GM19238 (cell line): ENCODE data around the gene HPCA.

Source experiments
- DNase-seq: peaks from one replicate; pipeline ENCODE4 v3.0.0; 2011; ENCODE audit warnings: low spot score; ENCODE audit not compliant: insufficient read length

Gene HPCA

DNA sequence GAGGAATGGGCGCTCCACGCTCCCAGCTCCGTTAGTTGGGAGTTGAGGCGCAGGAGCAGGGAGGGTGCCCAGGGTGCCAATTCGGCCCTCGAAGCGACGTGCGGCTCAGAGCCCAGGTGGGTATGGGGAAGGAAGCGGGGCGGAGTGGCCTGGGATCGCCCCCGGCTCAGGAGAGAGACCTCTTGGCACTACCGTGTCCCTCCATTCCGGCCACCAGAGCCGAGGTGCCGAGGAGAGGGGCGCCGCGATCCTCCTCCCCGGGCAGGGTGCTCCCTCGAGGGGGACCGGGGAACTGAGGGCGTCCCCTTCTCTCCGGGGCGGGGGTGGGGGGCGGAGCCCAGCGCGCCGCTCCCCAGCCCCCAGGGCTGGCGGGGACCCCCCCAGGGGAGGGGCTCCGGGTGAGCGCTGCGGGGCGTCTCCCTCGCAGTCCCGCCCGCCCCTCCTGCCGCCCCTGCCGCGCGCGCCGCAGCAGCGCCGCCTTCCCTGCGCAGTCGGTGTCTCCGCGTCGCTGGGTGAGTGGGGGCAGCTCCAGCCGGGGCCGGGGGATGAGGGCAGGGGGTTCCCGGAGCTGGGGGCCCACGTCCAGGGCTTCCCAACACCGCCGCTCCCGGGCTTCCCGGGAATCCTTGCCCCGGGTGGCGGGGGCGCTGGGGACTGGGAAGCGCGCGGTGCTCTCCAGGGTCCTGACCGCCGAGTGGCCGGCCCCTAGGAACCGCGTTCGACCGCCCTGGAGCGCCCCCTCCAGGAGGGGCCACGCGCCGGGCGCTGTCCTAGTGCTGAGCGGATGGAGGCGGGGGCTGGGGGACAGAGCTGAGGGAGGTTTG, at the start of gene HPCA:
HPCA (plus strand) TSS at position 488 of the 824 bp plus-strand sequence. CDS start 2,408 bp downstream, outside the sequence.
- DNase-seq: no peak

DNA sequence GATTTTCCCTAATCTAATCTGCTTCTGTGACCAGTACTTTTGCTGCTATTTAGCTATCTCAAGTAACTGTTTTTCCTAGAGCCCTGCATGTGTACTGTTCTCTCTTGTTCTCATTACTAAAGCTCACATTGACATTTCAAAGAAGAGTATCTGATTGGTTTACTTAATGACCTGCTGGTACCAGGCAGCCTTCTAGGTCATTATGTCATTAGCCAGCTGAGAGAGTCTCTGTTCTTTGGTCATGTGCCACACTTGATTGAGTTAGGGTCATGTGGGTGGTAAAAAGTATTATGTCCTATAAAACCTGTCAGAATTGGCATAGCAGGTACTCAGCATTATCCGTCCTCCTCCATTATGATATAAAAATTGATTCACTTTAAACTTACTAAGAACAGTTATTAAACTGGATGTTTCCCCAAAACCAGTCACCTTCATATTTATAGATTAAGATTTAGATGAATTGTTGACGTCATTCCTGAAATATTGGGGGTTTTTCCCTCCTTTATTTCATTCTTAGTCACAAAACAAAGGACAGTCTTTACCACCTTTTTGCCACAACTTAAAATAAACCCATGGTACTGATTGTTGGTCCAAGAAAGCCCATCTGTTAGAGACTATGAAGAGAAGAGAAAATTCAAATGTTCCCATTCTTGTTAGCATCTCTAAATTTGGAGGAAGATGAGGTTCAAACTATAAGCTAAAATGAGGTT, 37.8 kb upstream of the HPCA start:
- no peak for DNase-seq

DNA sequence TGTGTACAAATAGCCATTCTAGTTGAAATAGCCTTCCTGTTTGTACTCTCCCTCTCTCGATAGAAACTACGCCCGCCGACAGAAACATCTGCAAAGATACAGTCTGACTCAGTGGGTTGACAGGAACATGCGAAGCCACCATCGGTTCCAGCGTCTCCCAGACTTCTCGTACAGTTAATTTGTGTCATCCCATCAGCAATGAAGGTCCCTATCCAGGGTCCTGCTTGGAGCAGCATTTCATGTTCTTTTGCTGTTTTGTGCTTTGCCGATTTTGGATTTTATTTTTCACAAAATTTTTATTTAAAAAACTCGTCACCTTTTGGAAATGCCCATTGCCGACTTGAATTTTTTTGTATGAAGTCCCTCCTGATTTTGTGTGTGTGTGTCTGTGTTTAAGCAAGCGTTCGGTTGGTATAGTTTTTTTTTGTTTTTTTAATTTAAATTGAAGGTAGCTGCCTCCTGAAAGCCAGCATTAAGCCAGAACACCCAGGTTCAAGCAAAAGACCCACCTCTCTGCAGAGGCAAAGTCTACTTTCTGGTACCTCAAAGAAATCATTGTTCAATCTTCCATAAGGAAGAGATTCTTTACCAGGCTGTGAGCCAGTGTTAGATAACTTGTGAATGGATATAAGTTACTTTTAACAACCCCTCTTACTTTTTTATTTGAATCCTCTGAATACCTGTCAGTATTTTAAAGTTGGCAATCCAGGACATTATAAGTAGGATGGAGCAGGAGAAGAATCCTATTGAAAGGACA, 30.3 kb upstream of the HPCA start:
- DNase-seq: no peak

DNA sequence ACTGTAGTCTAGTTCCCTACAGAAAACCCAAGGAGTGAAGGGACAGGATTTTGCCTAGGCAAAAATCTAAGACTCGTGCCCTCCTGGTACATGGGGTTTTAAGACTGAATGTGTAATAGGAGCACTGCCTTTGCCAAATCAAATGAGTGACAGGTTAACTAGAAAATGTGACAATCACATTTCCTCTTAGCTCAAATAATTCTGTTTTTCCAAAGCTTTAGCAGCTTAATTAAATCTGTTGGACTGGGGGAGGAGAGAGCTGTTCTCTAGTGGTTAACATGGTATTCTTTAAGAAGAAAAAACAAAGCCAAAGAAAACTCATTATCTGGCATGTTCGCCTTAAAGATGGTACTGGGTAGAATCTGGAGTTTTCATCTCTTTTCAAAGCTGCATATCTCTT, 28.2 kb upstream of the HPCA start:
- no peak for DNase-seq

DNA sequence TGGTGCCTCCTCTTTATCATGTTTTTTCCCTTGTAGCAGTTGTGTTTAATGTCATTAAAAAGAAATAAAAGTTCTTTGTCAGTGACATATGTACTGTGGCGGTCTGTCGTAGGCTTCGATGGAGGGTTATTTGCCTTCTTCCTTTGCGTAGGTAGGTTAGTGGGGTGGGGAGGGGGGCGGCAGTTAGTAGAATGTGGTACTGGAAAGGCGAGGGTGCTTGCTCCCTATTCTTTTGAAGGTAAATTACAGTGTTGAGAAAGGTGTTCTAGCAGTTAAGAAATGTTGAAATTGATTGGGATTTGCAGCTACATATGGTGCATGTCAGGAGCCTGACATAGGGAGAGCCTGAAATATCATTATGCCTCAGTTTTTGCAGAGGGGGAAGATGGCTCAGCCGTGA, 27.5 kb upstream of the HPCA start:
- no peak for DNase-seq

DNA sequence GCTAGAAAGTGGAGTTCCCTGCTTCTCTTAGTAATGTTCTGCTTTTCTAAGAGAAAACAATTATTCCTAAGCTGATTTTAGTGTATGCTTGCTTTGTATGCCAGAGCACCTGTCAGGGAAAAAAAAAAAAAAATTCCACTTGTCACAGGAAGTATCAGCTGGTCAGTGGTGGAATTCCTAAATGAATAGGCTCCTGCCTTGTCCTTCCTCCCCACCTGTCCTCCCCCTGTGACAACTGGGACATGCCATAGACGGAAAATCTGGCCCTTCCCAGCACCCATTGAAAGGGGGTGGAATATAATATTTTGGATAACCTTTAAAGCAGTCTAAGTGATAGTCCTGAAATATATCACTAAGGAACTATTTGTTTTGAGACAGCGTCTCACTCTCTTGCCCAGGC, 26.4 kb upstream of the HPCA start:
- DNase-seq: no peak

DNA sequence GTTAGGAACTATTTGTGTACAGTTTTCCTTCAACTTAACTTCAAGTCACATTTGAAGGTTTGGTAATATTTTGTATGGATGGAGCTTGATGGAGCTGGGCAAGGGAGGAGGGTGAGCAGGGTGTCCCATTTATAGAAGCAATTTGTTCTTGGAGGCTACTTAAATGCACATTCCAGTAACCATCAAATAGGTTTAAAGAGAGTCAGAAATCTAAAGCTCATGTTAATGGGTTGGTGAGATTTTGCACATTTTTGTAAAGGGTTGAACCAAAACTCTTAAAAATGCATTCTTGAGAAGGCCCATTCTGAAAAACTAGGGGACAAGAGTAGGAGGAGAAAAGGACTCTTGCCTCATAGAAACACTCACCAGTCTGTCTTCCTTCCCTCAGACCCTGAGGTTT, 25.7 kb upstream of the HPCA start:
- DNase-seq: no peak

DNA sequence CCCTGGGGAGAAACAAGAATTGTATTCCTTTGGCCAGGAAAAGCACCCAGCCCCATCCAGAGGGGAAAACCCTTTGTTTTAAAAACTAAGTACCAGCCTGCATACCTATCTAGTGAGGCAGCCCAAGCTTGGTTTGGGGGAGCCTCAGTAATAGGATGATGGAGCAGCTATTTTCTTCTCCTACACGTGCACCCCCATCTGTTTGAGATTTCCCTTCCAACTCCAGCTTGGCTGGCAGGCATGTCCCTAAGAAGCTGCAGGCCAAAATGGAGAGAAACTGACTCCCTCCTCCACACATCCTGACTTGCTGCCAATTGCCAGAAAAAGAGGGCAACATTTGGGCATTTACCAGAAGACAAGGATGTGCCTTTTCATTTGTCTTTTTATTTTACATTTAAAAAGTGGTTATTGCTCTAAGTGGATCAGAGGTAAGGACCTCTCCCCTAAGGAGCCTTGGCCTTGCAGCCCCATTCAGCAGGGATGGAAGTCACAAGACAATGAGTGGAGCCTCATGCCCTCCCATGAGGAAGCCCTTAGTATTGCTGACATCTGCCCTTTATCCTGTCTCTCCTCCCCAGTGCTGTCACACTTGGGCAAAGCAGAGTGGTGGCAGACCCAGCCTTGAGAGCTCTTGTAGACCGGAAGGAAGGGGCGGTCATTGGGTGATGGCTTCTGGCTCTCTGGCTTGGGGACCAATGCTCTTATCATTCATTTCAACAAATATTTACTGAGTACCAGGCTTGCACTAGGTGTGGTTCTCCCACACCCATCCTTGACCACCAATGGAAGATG, 24.2 kb upstream of the HPCA start:
- DNase-seq: no peak

DNA sequence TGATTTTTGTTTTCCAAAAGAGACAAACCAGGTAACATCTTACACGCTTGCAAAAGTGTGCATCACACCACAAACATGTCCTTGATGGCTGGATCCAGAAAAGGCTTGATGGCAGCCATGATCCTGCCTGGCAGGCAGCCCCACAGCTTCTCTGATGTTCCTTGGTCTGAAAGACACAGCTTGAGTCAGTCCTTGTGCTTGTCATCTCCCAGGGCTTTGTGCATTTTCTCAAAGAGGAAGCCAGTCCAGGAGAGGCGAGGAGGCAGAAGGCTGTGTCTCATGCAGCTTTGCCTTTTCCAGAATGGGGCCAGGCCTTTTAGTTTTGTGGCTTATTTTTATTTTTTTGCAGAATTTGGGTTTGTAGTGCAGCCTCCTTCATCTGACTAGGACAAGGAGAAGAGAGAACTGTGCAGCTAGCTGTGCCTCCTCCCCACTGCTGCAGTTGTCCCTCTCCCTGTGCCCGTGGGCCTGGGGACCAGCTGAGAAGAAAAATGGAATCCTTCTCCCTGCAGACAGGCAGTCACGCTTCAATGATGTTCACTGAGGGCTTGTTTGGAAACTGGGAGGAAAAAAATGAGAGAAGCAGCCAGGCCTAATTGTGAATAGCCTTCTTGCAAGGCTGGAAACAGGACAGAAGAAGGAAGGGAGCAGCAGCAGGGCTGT, 22.9 kb upstream of the HPCA start:
- DNase-seq: no peak

DNA sequence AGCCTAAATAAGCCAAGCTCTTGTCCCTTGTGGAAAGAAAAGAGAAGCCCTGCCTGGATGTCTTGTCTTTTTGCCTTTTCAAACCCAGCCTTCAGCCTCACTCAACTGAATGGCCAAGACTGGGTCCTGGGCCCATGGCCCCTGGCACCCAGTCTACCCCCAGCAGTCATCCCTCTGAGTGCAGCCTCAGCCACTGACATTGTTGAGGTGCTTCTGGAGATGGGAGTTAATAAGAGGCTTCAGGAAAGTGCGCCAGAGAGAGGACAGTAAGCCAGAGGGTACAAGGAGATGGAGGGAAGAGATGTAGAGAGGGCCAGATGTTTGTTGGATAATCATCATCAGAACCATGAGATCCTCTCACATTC, 22.4 kb upstream of the HPCA start:
- DNase-seq: no peak

DNA sequence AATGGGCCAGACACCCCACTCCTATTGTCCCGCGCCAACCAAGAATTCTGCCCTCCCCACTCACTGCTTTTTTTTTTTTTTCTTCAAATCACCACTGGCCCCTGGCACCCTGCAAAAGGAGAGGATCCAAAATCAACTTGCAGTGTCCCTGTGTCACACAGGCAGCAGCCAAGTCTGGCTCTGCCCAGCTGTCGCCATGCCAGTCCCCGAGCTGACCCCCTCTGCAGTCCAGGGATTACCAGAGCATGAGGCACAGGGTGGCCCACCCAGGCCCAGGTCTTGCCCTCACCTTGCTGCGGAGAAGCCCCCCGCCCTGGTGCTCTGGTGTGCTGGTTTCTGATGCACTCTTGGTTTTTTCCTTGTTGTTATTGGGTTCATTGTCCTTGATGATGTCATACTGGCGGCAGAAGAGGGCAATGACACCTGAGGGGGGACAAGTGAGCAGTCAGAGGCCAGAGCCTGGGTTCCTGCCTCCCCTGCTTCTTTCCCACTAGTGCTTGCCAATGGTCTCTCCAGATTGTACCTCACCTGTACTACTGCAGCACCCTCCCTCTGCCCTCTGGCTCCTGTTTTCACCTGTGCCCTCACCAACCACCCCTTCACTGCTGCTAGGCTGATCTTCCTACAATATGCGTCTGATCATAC, 21.8 kb upstream of the HPCA start:
- no peak for DNase-seq

DNA sequence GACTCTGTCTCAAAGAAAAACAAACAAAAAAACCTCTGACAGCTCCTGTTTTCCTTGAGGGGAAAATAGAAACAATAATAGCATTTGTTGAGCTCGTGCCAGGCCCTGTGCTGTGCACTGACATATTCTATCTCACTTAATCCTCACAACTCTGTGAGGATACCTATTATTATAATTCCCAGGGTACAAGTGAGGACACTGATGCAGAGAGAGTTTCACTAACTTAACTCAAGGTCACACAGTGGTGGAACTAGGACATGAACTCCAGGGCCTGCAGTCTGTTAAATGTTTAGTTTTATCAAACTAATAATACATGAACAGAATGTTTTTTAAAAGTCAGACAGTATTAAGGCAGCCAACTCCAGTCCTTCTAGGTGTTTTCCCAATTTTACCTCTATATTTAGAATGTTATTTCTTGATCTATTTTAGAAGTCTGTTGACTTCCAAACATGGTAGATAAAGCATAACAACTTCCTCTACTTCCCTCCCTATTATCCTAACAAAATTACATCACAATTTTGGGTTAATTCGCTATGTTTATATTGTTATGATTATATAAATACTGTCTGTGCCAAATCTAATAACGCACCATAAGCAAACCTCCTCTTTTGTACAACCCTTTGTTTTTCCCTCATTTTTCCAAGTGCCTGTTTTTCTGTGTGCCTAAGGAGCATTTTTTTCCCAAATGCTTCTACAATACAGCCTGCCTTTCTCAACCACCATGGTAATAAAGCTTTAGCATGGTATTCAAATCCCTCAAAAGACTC, 20.5 kb upstream of the HPCA start:
- no peak for DNase-seq

DNA sequence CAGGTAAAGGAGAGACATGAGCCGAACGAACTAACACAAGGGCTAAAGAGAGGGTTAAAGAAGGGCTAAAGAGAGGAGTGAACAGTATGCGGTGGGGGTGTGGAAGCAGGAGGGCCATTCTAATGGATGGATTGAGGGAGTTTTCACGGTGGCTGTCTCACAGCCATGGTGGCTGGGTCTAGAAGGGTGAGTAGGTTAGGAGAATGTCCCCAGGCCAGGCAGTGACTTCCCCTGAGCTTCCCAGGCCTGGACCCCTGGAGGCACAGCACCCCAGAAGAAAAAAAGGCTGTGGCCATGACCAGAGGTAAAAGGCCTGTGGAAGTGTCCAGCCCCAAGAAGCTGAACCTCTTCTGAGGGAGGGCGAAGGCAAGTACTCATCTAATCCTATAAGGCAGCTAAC, 19.1 kb upstream of the HPCA start:
- no peak for DNase-seq

DNA sequence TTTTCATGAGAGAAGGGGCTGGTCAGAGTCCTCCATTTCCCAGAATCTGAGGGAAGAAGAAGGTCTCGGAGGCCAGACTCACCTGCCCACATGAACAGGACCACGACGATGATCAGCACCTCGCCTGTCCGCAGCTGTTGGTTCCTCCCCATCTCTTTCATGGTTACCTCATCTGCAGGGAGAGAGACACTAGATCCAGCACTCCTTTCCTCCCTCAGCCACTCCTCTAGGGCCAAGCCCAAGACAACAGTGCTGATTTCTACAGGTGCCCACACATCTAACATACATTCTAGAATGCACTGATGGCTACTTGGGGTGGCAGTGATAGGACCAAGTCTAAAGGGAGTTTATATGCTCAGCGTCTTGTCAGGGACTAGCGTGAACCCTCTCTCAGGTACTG, 18.6 kb upstream of the HPCA start:
- DNase-seq: no peak

DNA sequence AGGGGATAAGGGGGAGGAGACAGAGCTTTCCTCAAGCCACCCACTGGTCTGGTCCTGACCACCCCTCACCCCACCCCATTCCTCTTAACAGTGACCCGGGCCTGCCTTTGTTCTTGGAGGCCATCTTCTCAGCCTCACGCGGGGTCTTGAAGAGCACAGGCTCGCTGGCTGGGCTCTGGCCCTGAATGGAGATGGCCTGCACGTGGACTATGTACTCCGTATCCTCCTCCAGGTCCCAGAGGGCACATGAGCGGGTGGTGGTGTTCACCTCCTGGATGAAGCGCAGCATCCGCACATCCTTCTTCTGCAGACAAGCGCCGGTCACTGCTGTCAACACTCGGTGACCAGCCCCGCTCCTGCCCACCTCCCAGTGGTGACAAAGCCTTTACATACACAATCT, 18.2 kb upstream of the HPCA start:
- no peak for DNase-seq

DNA sequence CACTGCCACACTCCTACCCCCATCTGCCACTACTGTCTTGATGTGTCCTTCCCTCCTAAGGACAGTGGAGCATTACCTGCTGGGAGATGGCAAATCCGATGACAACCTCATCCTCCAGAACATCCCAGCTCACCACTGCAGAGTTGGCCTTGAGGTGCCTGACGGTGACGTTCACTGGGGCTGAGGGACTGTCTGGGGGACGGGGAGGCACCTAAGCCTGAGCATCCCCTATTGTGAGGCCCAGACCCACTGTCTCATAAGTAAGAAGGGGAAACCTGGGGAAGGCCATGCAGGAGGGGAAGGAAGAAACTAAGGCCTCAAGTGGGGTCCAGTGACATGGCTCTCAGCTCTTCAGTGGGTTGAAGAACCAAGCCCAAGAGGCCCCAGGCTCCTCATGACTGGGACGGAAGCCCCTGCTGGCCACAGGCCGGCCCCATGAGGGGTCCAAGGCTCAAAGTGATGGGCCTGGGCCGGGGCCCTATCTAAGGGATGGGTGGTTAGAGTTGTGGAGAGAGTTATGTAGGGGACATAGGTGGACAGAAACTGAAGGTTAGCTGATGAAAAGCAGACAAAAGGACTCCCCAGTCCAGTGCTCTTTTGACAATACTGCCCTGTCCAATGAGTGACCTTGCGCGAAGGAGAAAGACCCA, 17.4 kb upstream of the HPCA start:
- no peak for DNase-seq

DNA sequence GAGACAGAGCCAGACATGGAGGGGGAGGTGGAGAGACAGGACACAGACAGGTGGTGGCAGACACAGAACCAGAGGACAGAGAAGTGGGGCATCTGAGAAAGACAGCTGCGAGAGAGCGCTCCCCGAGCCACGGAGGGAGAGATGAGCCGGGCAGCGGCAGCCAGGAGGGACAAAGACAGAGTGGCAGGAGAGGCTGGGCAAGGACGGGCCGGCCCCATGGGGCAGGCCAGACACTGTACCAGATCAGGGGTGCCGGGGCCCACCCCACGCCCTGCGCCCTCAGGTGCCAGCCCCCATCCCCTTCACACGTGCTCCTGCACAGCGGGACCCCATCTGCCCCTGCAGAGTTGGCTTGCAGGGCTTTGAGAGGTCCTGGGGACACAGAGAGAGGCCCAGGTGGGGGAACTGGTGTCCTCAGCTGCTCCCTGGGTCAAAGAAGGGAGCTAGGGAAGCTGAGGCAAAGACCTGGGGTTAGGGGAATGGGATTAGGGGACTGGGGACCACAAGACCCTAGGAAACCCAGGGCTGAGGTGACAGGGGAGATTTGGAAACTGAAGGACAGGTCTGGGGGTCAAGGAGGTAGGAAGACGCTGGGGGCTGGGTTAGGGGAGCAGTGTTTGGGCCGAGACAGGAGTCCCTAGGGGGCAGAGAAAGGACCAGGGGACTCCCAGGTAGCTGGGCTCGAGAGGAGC, 16.2 kb upstream of the HPCA start:
- no peak for DNase-seq

DNA sequence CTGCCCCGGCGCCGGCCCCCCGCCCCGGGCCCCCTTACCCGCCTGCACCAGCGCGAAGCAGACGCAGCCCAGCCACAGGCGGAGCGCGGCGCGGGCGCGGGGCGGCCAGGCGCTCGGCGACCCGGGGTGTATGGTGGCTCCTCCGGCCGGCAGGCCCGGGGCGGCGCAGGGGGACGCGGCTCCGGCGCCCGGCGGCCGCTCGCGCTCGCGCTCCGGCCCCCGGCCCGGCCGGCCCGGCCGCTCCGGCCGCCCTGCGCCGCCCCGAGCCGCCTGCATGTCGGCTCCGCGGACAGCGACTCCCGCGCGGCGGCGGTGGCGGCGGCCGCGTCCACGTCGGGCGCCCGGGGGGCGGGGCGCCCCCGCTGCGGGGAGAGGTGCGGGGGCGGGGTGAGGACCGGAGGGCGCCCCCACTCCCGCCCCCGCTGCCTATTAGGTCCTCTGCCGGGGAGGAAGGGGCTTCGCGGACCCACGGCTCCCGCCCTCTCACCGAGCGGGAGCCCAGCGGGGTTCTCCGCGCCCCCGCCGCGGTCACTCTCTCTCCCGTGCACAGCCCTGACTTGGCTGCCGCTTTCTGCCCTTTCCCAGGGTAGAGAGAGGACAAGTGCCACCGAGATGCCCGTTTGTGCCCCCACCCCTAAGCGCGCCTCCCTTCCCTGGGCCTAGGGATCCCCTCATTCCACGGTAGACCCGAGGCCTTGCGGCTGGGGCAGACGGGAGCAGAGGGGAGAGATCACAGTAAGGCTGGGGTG, 15.5 kb upstream of the HPCA start, which contains the start of gene FNDC5:
FNDC5 (minus strand) TSS at position 298 of the 749 bp plus-strand sequence.
- DNase-seq: no peak
